K562 treated with DMSO at 1 percent for 12 hours (cell line): ENCODE results near the gene KIF19. TPM values are rescaled to one million over a fixed set of nuclear protein-coding genes. Genes with fewer than 3 reads are reported as not detected.

Experiments
- total RNA-seq: library from RNA; unstranded; fragments of 300-600 nt; gene quantifications from 2 replicates; pipeline ENCODE4 v1.2.3, GENCODE V29; 2022; ENCODE audit not compliant: insufficient read depth

The KIF19 gene, protein sequence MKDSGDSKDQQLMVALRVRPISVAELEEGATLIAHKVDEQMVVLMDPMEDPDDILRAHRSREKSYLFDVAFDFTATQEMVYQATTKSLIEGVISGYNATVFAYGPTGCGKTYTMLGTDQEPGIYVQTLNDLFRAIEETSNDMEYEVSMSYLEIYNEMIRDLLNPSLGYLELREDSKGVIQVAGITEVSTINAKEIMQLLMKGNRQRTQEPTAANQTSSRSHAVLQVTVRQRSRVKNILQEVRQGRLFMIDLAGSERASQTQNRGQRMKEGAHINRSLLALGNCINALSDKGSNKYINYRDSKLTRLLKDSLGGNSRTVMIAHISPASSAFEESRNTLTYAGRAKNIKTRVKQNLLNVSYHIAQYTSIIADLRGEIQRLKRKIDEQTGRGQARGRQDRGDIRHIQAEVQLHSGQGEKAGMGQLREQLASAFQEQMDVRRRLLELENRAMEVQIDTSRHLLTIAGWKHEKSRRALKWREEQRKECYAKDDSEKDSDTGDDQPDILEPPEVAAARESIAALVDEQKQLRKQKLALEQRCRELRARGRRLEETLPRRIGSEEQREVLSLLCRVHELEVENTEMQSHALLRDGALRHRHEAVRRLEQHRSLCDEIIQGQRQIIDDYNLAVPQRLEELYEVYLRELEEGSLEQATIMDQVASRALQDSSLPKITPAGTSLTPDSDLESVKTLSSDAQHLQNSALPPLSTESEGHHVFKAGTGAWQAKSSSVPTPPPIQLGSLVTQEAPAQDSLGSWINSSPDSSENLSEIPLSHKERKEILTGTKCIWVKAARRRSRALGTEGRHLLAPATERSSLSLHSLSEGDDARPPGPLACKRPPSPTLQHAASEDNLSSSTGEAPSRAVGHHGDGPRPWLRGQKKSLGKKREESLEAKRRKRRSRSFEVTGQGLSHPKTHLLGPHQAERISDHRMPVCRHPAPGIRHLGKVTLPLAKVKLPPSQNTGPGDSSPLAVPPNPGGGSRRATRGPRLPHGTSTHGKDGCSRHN
- 0.83 TPM in 1 of 2 replicates, not detected in the other for total RNA-seq

DNA sequence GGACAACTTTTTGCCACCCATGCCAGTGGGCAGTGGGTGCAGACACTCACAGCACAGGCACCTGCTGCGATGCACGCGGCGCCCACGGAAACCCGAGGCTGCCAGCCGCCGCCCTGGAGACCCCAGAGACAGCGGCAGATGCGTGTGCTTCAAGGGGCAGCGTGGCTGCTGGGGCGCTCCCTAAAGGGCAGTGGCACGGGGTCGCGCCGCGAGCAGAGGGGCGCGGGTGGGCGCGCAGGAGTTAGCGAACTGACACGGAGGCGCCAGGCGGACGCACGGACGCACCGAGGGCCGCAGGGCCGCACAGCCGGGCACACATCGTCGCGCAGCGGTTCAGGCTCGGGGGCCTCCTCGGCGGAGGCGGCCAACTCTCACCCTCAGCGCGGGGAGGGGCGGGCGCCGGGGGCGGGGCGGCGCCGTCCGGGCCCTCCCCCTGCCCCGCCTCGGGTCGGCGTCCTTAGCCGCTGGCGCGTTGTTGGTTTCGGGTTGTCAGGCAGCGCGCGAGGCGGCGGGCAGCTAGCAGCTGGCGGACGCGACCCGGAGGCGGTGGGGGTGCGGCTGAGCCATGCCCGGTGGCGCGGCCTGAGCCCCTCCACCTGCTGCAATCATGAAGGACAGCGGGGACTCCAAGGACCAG is at the start of gene KIF19:
Gene KIF19 (plus strand): TSS at position 484 of the 637 bp plus-strand sequence. CDS start 124 bp downstream, at position 608.

DNA sequence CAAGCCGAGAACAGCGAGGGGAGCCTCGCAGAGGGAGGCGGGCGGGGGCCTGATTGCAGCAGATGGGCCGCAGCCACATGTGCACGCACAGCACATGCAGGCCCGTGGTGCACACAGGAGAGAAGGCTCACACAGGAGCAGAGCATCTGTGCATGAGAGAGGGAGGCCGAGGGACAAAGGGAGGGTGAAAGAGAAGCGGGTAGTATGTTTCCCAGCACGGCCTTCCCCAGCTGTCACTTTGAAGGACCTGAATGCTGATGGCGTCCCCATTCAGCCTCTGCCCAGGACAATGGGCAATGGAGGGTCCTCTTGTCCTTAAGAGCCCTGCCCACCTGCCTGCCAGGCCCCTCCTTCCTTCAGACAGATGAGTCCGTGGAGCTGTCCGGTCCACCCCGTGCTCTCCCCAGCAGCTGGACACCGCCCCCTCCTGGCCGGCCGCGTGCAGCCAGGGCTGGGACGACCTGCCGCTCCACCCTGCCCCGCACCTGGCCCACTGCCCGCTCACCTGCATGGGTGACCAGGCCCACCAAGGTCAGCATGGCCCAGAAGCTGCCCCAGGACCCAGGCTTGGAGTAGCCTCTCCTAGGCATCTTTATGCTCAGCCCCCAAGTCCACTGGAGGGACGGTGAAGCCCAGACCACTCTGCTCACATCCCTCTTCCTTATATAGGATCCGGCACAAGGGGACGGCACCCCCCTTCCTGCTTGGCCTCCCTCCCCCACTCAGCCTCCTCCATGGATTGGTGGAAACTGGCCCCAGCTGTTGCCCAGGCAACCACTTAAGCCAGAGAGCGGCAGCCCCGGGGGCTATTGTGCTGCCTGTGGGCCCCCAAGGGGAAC is 35.4 kb downstream of the KIF19 start, which contains the start of gene BTBD17:
Gene BTBD17 (minus strand): TSS at position 639 of the 839 bp plus-strand sequence. CDS start 49 bp downstream, at position 590.

DNA sequence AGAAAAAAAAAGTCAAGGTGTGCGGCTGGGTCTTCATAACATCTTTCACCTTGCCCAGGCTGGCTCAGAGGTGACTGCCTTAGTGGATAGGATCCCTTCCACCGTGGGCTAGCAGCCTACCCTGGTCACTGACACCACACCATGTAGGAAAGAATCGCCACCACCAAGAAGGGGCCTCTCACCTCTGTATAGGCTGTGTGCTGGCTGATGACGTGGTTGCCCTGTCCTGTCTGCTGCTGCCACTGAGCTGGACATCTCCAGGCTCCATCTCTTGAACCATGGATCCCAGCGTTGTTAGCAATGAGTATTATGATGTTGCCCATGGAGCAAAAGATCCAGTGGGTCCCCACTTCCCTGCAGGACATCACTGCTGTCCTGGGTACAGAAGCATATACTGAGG is 41.2 kb downstream of the KIF19 start, which contains the start of gene GPR142:
Gene GPR142 (plus strand): TSS at position 301 of the 400 bp plus-strand sequence. CDS start 2,035 bp downstream, outside the sequence.

Other genes with a start within 250 kb of the KIF19 start
- gene RPL38, start 122.5 kb upstream of the KIF19 start, total RNA-seq = 2,318 and 2,797 TPM in 2 replicates
- gene TTYH2, start 112.7 kb upstream of the KIF19 start, total RNA-seq = 1.3 and 2.0 TPM in 2 replicates
- gene DNAI2, start 52.0 kb upstream of the KIF19 start, total RNA-seq = not detected in 2 replicates
- not detected in 2 replicates for gene BTBD17, start 35.6 kb downstream of the KIF19 start, total RNA-seq
- not detected in 2 replicates for gene GPR142, start 41.3 kb downstream of the KIF19 start, total RNA-seq
- gene GPRC5C, start 105.9 kb downstream of the KIF19 start, total RNA-seq = 10.6 and 16.3 TPM in 2 replicates
- 2.2 and 3.8 TPM in 2 replicates for gene CD300A, start 140.4 kb downstream of the KIF19 start, total RNA-seq
- gene CD300LB, start 205.2 kb downstream of the KIF19 start, total RNA-seq = not detected in 2 replicates
- gene CD300C, start 219.9 kb downstream of the KIF19 start, total RNA-seq = not detected in 2 replicates
- not detected in 2 replicates for gene CD300H, start 241.3 kb downstream of the KIF19 start, total RNA-seq